Upper lobe of left lung (tissue), 6 donors: ENCODE results near the gene RAB24. TPM values are rescaled to one million over a fixed set of nuclear protein-coding genes. Genes with fewer than 3 reads are reported as not detected.

Experiments
- ATAC-seq, 2 donors: fragments of 200-7000 bp; cut with Tn5 transposase; one replicate each; pipeline ENCODE4 v1.9.1; 2022; ENCODE audit warnings: mild to moderate bottlenecking in 2 of 2, moderate library complexity in 2 of 2; ENCODE audit not compliant: low FRiP score in 2 of 2
- DNase-seq, 2 donors: peaks; one replicate each; pipeline ENCODE4 v3.0.0-alpha.2; 2019 to 2020
- H3K27ac ChIP-seq, 4 donors: fragments of 200-600 bp; sonication (generic); one replicate each; pipeline ENCODE4 v1.5.1; 2016 to 2019
- H3K27me3 ChIP-seq, 4 donors: fragments of 200-600 bp; sonication (generic); one replicate each; pipeline ENCODE4 v1.5.1; 2017 to 2019
- H3K36me3 ChIP-seq, 4 donors: fragments of 200-600 bp; sonication (generic); one replicate each; pipeline ENCODE4 v1.5.1; 2016 to 2019
- H3K4me1 ChIP-seq, 4 donors: fragments of 200-600 bp; sonication (generic); one replicate each; pipeline ENCODE4 v1.5.1; 2018 to 2019
- H3K4me3 ChIP-seq, 4 donors: fragments of 200-600 bp; sonication (generic); one replicate each; pipeline ENCODE4 v1.5.1; 2017 to 2019; ENCODE audit warnings: mild to moderate bottlenecking in 2 of 4, moderate library complexity in 1 of 4
- H3K9me3 ChIP-seq, 4 donors: fragments of 200-600 bp; sonication (generic); one replicate each; pipeline ENCODE4 v1.5.1; 2018 to 2019
- EP300 ChIP-seq, 4 donors: sonication (generic); formaldehyde crosslinking; IDR thresholded peaks; one replicate each; pipeline ENCODE4 v1.5.1; 2017; ENCODE audit warnings: antibody characterized with exemption in 4 of 4, control low read depth in 2 of 4
- POLR2A ChIP-seq, 4 donors: fragments of 450-650 bp; IDR thresholded peaks; one replicate each; pipeline ENCODE4 v1.5.1; 2016 to 2017; ENCODE audit warnings: antibody characterized with exemption in 4 of 4, mild to moderate bottlenecking in 2 of 4
- POLR2AphosphoS5 ChIP-seq, 2 donors: sonication (generic); formaldehyde crosslinking; IDR thresholded peaks; one replicate each; pipeline ENCODE4 v1.5.1; 2017; ENCODE audit warnings: antibody characterized with exemption in 2 of 2
- WGBS, 2 donors: methylation state at CpG; one replicate each; pipeline ENCODE4 v1.1.5; 2017 to 2018; 5-methylcytosine and 5-hydroxymethylcytosine counted together
- total RNA-seq, 6 donors: library from RNA; depleted of rRNA in 4 of 6; stranded (reverse); fragments of >200 nt in 4 of 6; gene quantifications; one replicate each; pipeline versions ENCODE4 v1.1.0 to v1.2.1, GENCODE V29; 2016 to 2021
- TF ChIP-seq, protein P1 (sequence below), 6 experiments: fragments of 450-650 bp in 4 of 6; fragments of 200-600 bp in 2 of 6; sonication (generic) in 2 of 6; IDR thresholded peaks; one replicate each; pipeline ENCODE4 v1.5.1; 2016 to 2019; ENCODE audit warnings: antibody characterized with exemption in 6 of 6
- donor health status: DM: no; HTN: no; CAD: no; lungs with moderate emphysema.
- donor health status: DM: no; HTN: yes; CAD: no; lungs with severe emphysema.

The RAB24 gene
- total RNA-seq, 6 donors from 2014 or later, result 26.8 to 92.2 (median 50.3) TPM

DNA sequence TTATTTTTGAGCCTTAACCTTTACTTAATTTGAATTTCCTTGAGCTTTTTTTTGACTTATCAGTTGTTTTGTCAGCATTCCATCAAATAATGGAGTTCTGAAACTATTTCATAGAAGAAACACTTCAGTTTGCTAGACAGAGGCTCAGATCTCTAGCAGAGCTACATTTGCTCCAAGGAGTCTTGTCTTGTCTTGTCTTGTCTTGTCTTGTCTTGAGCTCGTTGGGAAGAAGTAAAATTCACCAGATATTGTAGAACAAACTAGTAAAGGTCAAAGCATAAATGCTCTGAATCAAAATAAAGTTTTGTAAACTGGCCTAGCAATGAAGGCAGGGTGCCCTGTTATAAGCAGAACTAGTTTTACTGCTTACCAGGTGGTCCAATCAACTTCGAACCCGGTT, 33.5 kb downstream of the RAB24 start:
- TF ChIP-seq POLR2AphosphoS5 (IDR thresholded peaks at IDR 0.05) (no peak), EP300 (IDR thresholded peaks at IDR 0.05) (no peak), POLR2A (IDR thresholded peaks at IDR 0.05) (no peak)
- TF ChIP-seq, protein P1, sequence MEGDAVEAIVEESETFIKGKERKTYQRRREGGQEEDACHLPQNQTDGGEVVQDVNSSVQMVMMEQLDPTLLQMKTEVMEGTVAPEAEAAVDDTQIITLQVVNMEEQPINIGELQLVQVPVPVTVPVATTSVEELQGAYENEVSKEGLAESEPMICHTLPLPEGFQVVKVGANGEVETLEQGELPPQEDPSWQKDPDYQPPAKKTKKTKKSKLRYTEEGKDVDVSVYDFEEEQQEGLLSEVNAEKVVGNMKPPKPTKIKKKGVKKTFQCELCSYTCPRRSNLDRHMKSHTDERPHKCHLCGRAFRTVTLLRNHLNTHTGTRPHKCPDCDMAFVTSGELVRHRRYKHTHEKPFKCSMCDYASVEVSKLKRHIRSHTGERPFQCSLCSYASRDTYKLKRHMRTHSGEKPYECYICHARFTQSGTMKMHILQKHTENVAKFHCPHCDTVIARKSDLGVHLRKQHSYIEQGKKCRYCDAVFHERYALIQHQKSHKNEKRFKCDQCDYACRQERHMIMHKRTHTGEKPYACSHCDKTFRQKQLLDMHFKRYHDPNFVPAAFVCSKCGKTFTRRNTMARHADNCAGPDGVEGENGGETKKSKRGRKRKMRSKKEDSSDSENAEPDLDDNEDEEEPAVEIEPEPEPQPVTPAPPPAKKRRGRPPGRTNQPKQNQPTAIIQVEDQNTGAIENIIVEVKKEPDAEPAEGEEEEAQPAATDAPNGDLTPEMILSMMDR (IDR thresholded peaks at IDR 0.05), result no peak
- no peak for DNase-seq
- no peak overlapping the region for H3K27ac ChIP-seq
- no peak overlapping the region for H3K4me3 ChIP-seq
- WGBS, 2 donors, result 86 to 92% methylated on average over 3 of the region's 3 CpGs
- H3K4me1 ChIP-seq, result peaks cover 0 to 6% (median under 1%) of the 10 kb centered on the region in 4 donors
- no peak for ATAC-seq
- peaks cover 18 to 81% (median 50%) of the 10 kb centered on the region in 4 donors for H3K36me3 ChIP-seq
- no peaks in the 10 kb centered on the region for H3K27me3 ChIP-seq
- H3K9me3 ChIP-seq, result no peaks in the 10 kb centered on the region

DNA sequence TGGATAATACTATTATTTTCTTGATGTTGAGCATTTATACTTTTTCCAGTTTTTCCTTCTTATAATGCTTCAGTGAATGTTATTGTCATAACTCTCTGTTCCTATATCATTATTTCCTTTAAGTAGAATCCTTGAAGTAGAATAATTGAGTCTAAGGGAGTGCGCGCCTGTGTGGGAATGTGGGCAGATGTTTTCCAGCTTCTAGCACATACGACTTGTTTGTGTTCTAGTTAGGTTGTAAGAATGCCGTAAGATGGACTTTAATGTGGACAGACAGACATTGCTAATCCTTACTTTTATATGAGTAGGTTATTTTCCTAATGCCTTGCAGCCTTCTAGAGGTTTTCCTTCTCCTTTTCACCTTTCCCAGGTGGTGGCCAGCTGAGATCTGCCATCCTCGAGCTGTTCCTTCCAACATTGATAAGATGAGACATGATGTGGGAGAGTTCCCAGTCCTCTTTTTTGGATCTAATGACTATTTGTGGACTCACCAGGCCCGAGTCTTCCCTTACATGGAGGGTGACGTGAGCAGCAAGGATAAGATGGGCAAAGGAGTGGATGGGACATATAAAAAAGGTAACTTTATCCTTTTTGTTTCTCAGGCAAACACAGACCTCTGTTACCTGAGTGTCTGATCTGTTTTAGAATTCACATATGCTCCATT, 34.2 kb downstream of the RAB24 start:
- peaks cover 0 to 6% (median 3%) of the 10 kb centered on the region in 4 donors for H3K4me1 ChIP-seq
- TF ChIP-seq POLR2AphosphoS5 (IDR thresholded peaks at IDR 0.05) (no peak), POLR2A (IDR thresholded peaks at IDR 0.05) (no peak), EP300 (IDR thresholded peaks at IDR 0.05) (no peak)
- TF ChIP-seq, protein P1 (IDR thresholded peaks at IDR 0.05), result no peak
- DNase-seq, result no peak
- no peak for ATAC-seq
- H3K9me3 ChIP-seq, result no peaks in the 10 kb centered on the region
- no peaks in the 10 kb centered on the region for H3K27me3 ChIP-seq
- WGBS, 2 donors, result 97% methylated on average over 7 of the region's 7 CpGs
- peaks cover 18 to 80% (median 47%) of the 10 kb centered on the region in 4 donors for H3K36me3 ChIP-seq
- no peak overlapping the region for H3K4me3 ChIP-seq
- no peak overlapping the region for H3K27ac ChIP-seq

DNA sequence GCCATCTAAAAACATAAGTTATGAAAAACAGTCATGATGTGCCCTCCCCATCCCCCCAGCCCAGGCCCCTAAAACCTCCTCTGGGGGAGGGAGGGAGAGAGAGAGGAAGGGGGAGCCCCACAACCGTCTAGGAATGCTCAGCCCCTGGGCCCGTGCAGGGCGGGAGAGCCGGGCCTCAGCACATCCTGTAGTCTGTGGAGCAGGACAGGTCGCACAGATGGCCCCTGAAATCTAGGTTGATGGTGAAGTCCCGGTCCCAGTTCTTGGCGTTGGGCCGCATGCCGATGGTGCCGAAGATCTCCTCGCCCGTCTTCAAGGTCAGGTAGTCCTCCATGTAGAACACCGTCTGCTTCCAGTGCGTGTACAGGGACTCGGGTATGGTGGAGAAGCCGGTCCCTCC, 38.1 kb downstream of the RAB24 start:
- ATAC-seq (peak in 1 of 2 donors; percentile 55), DNase-seq (peak in 1 of 2 donors; percentile 68)
- Histone ChIP-seq H3K9me3 (no peaks in the 10 kb centered on the region), H3K27me3 (no peaks in the 10 kb centered on the region), H3K4me3 (no peak overlapping the region), H3K27ac (no peak overlapping the region), H3K4me1 (peaks cover 0 to 6% (median 3%) of the 10 kb centered on the region in 4 donors), H3K36me3 (peaks cover 13 to 87% (median 44%) of the 10 kb centered on the region in 4 donors)
- TF ChIP-seq POLR2A (IDR thresholded peaks at IDR 0.05) (no peak), EP300 (IDR thresholded peaks at IDR 0.05) (no peak), POLR2AphosphoS5 (IDR thresholded peaks at IDR 0.05) (no peak)
- TF ChIP-seq, protein P1 (IDR thresholded peaks at IDR 0.05), result no peak
- WGBS, 2 donors, result 90 to 92% methylated on average over 10 to 16 of the region's 16 CpGs

DNA sequence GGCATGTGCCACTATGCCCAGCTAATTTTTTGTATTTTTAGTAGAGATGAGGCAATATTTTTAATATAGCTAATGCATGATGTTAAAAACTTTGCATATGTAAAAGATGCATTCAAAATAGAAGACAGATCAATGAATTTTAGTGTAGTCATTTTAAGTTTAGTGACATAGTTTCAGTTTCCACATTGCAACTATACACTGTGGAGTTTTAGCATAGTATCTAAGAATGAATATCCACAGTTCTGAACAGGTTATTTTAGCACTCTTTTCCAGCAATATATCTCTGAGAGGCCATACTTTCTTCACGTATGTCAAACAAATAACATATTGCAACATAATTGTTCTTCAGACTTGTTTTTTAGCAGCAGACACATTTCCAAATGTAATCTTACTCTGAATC, 39.3 kb downstream of the RAB24 start:
- TF ChIP-seq EP300 (IDR thresholded peaks at IDR 0.05) (no peak), POLR2A (IDR thresholded peaks at IDR 0.05) (no peak), POLR2AphosphoS5 (IDR thresholded peaks at IDR 0.05) (no peak)
- TF ChIP-seq, protein P1 (IDR thresholded peaks at IDR 0.05), result no peak
- no peak for ATAC-seq
- Histone ChIP-seq H3K27ac (no peak overlapping the region), H3K36me3 (peaks cover 10 to 87% (median 42%) of the 10 kb centered on the region in 4 donors), H3K4me3 (no peak overlapping the region), H3K27me3 (no peaks in the 10 kb centered on the region), H3K4me1 (peaks cover 0 to 6% (median 3%) of the 10 kb centered on the region in 4 donors), H3K9me3 (no peaks in the 10 kb centered on the region)
- DNase-seq, result no peak
- 0 to 68% methylated on average over 1 of the region's 1 CpG for WGBS, 2 donors

DNA sequence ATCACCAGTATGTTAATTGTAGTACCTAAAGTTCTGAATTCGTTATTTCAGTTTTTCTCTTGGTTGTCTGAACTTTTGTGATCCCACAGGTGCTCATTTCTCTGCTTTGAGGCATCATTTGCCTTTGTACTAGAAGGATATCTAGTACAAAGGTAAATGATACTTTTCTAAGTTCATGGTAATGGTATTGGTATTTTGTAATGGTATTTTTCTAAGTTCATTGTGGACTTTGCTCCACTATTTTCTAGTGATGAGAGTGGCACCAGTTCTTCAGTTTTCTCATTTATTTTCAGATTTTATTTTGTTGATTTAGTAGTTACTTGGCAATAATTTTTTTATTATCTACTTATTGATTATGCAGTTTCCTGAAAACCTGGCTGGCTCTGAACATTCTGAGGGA, 42.0 kb downstream of the RAB24 start:
- Histone ChIP-seq H3K27ac (no peak overlapping the region), H3K27me3 (no peaks in the 10 kb centered on the region), H3K4me3 (no peak overlapping the region), H3K9me3 (no peaks in the 10 kb centered on the region), H3K36me3 (peaks cover 13 to 87% (median 43%) of the 10 kb centered on the region in 4 donors), H3K4me1 (peaks cover 0 to 6% (median 3%) of the 10 kb centered on the region in 4 donors)
- DNase-seq (no peak), ATAC-seq (no peak)
- TF ChIP-seq POLR2A (IDR thresholded peaks at IDR 0.05), result no peak
- TF ChIP-seq, protein P1 (IDR thresholded peaks at IDR 0.05), result no peak
- TF ChIP-seq EP300 (IDR thresholded peaks at IDR 0.05), result no peak
- TF ChIP-seq POLR2AphosphoS5 (IDR thresholded peaks at IDR 0.05), result no peak
- 95 to 100% methylated on average over 1 of the region's 1 CpG for WGBS, 2 donors
